Neural cell (in vitro differentiated cells): ENCODE measurements around the gene PLPP3. TPM values are rescaled to one million over a fixed set of nuclear protein-coding genes. Genes with fewer than 3 reads are reported as not detected.

Experiments used
- H2AFZ ChIP-seq: fragments of 200-600, 300-800 bp; sonication (generic), shearing (Covaris generic); 2 replicates; pipeline ENCODE4 v1.6.0; 2014; ENCODE audit warnings: low read depth, mild to moderate bottlenecking, antibody characterized with exemption, low read length, moderate library complexity
- H3F3A ChIP-seq: fragments of 200-600 bp; shearing (Covaris generic); 2 replicates; pipeline ENCODE4 v1.6.1; 2016; ENCODE audit warnings: mild to moderate bottlenecking, moderate library complexity, mixed read lengths, antibody characterized with exemption, low read length; ENCODE audit not compliant: insufficient read depth, poor library complexity, severe bottlenecking
- H3K27ac ChIP-seq: fragments of 200-600, 300-800 bp; sonication (generic), shearing (Covaris generic); 2 replicates; pipeline ENCODE4 v1.5.1; 2014; ENCODE audit warnings: mild to moderate bottlenecking, low read length, moderate library complexity
- H3K27me3 ChIP-seq: fragments of 300-800, 200-600 bp; sonication (generic), shearing (Covaris generic); 2 replicates; pipeline ENCODE4 v1.6.0; 2014; ENCODE audit warnings: mild to moderate bottlenecking, low read depth, low read length, moderate library complexity; ENCODE audit not compliant: insufficient read depth
- H3K36me3 ChIP-seq: fragments of 300-800, 200-600 bp; sonication (generic), shearing (Covaris generic); 2 replicates; pipeline ENCODE4 v1.5.1; 2014; ENCODE audit warnings: mild to moderate bottlenecking, antibody characterized with exemption, low read length, moderate library complexity; ENCODE audit not compliant: insufficient read depth
- H3K4me2 ChIP-seq: fragments of 300-800, 200-600 bp; sonication (generic), shearing (Covaris generic); 2 replicates; pipeline ENCODE4 v1.6.0; 2014; ENCODE audit warnings: mild to moderate bottlenecking, low read length
- H3K4me3 ChIP-seq: fragments of 300-800, 200-600 bp; sonication (generic), shearing (Covaris generic); 2 replicates; pipeline ENCODE4 v1.5.1; 2014; ENCODE audit warnings: mild to moderate bottlenecking, low read length, moderate library complexity
- H3K79me2 ChIP-seq: fragments of 200-600 bp; shearing (Covaris generic); replicated peaks from 2 replicates; pipeline ENCODE4 v1.6.0; 2014; ENCODE audit warnings: mild to moderate bottlenecking, low read length, moderate library complexity; ENCODE audit not compliant: insufficient read depth
- H3K9ac ChIP-seq: fragments of 300-800, 200-600 bp; sonication (generic), shearing (Covaris generic); 2 replicates; pipeline ENCODE4 v1.6.1; 2016; ENCODE audit warnings: mild to moderate bottlenecking, low read length, mixed read lengths
- H3K9me2 ChIP-seq: fragments of 200-600 bp; shearing (Covaris generic); 2 replicates; pipeline ENCODE4 v1.6.1; 2016; ENCODE audit warnings: mild to moderate bottlenecking, low read length, mixed read lengths; ENCODE audit not compliant: insufficient read depth
- H3K9me3 ChIP-seq: fragments of 200-600, 300-800 bp; sonication (generic), shearing (Covaris generic); 2 replicates; pipeline ENCODE4 v1.6.1; 2016; ENCODE audit warnings: mild to moderate bottlenecking, mixed run types, low read length, moderate library complexity, mixed read lengths
- H4K20me1 ChIP-seq: fragments of 200-600 bp; shearing (Covaris generic); 2 replicates; pipeline ENCODE4 v1.6.1; 2016; ENCODE audit warnings: mild to moderate bottlenecking, mixed run types; ENCODE audit not compliant: insufficient read depth
- EP300 ChIP-seq: fragments of 450-650 bp; conservative IDR thresholded peaks from 2 replicates; pipeline ENCODE4 v1.6.1; 2014; ENCODE audit warnings: antibody characterized with exemption, mild to moderate bottlenecking, moderate library complexity; ENCODE audit not compliant: poor library complexity, severe bottlenecking
- EZH2 ChIP-seq: fragments of 200-600, 300-800 bp; shearing (Covaris generic), sonication (generic); IDR thresholded peaks from 2 replicates; pipeline ENCODE4 v1.6.1; 2014; ENCODE audit warnings: antibody characterized with exemption, low read length, borderline replicate concordance, mild to moderate bottlenecking; ENCODE audit not compliant: insufficient read depth, poor library complexity, severe bottlenecking
- MXI1 ChIP-seq: fragments of 450-650 bp; conservative IDR thresholded peaks from 2 replicates; pipeline ENCODE4 v1.6.1; 2014; ENCODE audit warnings: antibody characterized with exemption, mild to moderate bottlenecking; ENCODE audit not compliant: poor library complexity, severe bottlenecking
- POLR2AphosphoS5 ChIP-seq: IDR thresholded peaks from 2 replicates; pipeline ENCODE4 v1.6.1; 2012
- RAD21 ChIP-seq: fragments of 450-650 bp; conservative IDR thresholded peaks from 2 replicates; pipeline ENCODE4 v1.6.1; 2014; ENCODE audit warnings: antibody characterized with exemption, mild to moderate bottlenecking, moderate library complexity
- SMC3 ChIP-seq: fragments of 450-650 bp; conservative IDR thresholded peaks from 2 replicates; pipeline ENCODE4 v1.6.1; 2014; ENCODE audit warnings: antibody characterized with exemption, mild to moderate bottlenecking, moderate library complexity; ENCODE audit not compliant: poor library complexity
- TAF1 ChIP-seq: IDR thresholded peaks from 2 replicates; pipeline ENCODE4 v1.6.1; 2012; ENCODE audit warnings: low read depth
- polyA plus RNA-seq: library from polyadenylated mRNA; depleted of rRNA; stranded (reverse); fragments of >200 nt; gene quantifications from 2 replicates; pipeline ENCODE4 v1.2.3, GENCODE V29; 2014
- TF ChIP-seq, protein P1 (sequence below): fragments of 450-650 bp; IDR thresholded peaks from 2 replicates; pipeline ENCODE4 v1.5.1; 2014; ENCODE audit warnings: antibody characterized with exemption, mild to moderate bottlenecking, moderate library complexity; ENCODE audit not compliant: poor library complexity, severe bottlenecking
- TF ChIP-seq, protein P2 (sequence below): IDR thresholded peaks from 2 replicates; pipeline ENCODE4 v1.6.1; 2012; ENCODE audit warnings: borderline replicate concordance

PLPP3 gene
- polyA plus RNA-seq, 1 donor from 2014 or later = 2.1 TPM

DNA sequence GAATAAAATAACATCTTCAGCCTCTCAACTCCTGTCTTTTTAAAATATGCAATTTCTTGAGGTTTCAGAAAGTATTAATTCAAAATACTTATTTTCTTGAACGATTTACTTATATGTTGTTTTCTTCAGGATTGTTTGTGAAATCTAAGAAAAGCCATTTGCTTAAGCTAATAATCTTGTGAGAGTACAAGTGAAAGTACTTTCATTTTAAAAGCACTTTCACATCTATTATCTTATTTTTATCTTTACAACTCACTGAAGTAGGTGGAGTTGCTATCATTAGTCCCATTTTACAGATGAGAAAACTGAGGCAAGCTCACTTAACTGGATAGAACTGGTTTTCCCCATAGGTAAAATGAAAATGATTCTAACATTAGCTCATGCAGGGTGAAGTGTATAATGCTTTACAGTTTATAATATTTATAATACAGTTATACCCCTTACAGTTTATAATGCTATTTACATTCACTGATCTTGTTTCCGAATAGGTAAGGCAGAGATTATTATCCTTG is 4.7 kb upstream of the PLPP3 start:
- Histone ChIP-seq H3K27me3 (no peaks in the 10 kb centered on the region), H3K27ac (no peak overlapping the region), H3K9me3 (no peaks in the 10 kb centered on the region), H3K36me3 (no peaks in the 10 kb centered on the region), H3F3A (no peaks in the 10 kb centered on the region), H4K20me1 (no peaks in the 10 kb centered on the region), H3K9me2 (no peaks in the 10 kb centered on the region), H3K4me2 (no peak overlapping the region), H3K79me2 (no peaks in the 10 kb centered on the region), H3K9ac (no peak overlapping the region), H2AFZ (no peak overlapping the region), H3K4me3 (no peak overlapping the region)
- no peak for TF ChIP-seq EZH2
- TF ChIP-seq RAD21 = no peak
- TF ChIP-seq, protein P1, sequence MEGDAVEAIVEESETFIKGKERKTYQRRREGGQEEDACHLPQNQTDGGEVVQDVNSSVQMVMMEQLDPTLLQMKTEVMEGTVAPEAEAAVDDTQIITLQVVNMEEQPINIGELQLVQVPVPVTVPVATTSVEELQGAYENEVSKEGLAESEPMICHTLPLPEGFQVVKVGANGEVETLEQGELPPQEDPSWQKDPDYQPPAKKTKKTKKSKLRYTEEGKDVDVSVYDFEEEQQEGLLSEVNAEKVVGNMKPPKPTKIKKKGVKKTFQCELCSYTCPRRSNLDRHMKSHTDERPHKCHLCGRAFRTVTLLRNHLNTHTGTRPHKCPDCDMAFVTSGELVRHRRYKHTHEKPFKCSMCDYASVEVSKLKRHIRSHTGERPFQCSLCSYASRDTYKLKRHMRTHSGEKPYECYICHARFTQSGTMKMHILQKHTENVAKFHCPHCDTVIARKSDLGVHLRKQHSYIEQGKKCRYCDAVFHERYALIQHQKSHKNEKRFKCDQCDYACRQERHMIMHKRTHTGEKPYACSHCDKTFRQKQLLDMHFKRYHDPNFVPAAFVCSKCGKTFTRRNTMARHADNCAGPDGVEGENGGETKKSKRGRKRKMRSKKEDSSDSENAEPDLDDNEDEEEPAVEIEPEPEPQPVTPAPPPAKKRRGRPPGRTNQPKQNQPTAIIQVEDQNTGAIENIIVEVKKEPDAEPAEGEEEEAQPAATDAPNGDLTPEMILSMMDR = no peak
- TF ChIP-seq TAF1 = no peak
- no peak for TF ChIP-seq EP300
- TF ChIP-seq SMC3 = no peak
- no peak for TF ChIP-seq MXI1
- TF ChIP-seq, protein P2, sequence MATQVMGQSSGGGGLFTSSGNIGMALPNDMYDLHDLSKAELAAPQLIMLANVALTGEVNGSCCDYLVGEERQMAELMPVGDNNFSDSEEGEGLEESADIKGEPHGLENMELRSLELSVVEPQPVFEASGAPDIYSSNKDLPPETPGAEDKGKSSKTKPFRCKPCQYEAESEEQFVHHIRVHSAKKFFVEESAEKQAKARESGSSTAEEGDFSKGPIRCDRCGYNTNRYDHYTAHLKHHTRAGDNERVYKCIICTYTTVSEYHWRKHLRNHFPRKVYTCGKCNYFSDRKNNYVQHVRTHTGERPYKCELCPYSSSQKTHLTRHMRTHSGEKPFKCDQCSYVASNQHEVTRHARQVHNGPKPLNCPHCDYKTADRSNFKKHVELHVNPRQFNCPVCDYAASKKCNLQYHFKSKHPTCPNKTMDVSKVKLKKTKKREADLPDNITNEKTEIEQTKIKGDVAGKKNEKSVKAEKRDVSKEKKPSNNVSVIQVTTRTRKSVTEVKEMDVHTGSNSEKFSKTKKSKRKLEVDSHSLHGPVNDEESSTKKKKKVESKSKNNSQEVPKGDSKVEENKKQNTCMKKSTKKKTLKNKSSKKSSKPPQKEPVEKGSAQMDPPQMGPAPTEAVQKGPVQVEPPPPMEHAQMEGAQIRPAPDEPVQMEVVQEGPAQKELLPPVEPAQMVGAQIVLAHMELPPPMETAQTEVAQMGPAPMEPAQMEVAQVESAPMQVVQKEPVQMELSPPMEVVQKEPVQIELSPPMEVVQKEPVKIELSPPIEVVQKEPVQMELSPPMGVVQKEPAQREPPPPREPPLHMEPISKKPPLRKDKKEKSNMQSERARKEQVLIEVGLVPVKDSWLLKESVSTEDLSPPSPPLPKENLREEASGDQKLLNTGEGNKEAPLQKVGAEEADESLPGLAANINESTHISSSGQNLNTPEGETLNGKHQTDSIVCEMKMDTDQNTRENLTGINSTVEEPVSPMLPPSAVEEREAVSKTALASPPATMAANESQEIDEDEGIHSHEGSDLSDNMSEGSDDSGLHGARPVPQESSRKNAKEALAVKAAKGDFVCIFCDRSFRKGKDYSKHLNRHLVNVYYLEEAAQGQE = no peak
- TF ChIP-seq POLR2AphosphoS5 = no peak

DNA sequence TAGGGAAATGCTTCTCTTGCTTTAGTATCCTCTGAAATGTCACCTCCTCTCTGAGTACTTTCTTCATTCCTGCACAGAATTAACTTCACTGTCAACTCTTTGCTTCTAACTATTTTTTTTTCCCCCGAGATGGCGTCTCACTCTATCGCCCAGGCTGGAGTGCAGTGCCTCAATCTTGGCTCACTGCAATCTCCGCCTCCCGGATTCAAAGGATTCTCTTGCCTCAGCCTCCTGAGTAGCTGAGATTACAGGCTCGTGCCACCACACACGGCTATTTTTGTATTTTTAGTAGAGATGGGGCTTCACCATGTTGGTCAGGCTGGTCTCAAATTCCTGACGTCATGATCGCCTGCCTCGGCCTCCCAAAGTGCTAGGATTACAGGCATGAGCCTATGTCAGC is 1.4 kb upstream of the PLPP3 start:
- no peak overlapping the region for H3K4me3 ChIP-seq
- H3K9me3 ChIP-seq = no peaks in the 10 kb centered on the region
- no peaks in the 10 kb centered on the region for H3F3A ChIP-seq
- no peak overlapping the region for H2AFZ ChIP-seq
- H3K27ac ChIP-seq = no peak overlapping the region
- H3K9me2 ChIP-seq = no peaks in the 10 kb centered on the region
- TF ChIP-seq POLR2AphosphoS5 = no peak
- TF ChIP-seq EZH2 = no peak
- TF ChIP-seq SMC3 = no peak
- TF ChIP-seq MXI1 = no peak
- TF ChIP-seq, protein P2 = no peak
- no peak for TF ChIP-seq TAF1
- no peak for TF ChIP-seq EP300
- no peak for TF ChIP-seq RAD21
- TF ChIP-seq, protein P1 = no peak
- H3K9ac ChIP-seq = no peak overlapping the region
- no peaks in the 10 kb centered on the region for H3K27me3 ChIP-seq
- H3K4me2 ChIP-seq = no peak overlapping the region
- peaks cover 24% of the 10 kb centered on the region for H3K79me2 ChIP-seq
- no peaks in the 10 kb centered on the region for H4K20me1 ChIP-seq
- no peaks in the 10 kb centered on the region for H3K36me3 ChIP-seq
